Measurements from ENCODE around the gene UNC13A.

Gene UNC13A

GRCh38 chr19:17695198-17695597 is 7.0 kb upstream of the UNC13A start:
- no peak for DNase-seq (ENCODE audit: low read depth)
- TF ChIP-seq CTCF (IDR thresholded peaks at IDR 0.05; ENCODE audit: low read depth, low read length) (no peak), MAX (IDR thresholded peaks at IDR 0.05; ENCODE audit: low read depth, low read length) (no peak), POLR2A (IDR thresholded peaks at IDR 0.05; ENCODE audit: extremely low read depth, insufficient read length) (no peak)
- H3K4me3 ChIP-seq (ENCODE audit: low read depth, low read length) = no peak overlapping the region

GRCh38 chr19:17692566-17692965 is 4.4 kb upstream of the UNC13A start:
- no peak for DNase-seq (ENCODE audit: low read depth)
- H3K4me3 ChIP-seq (ENCODE audit: low read depth, low read length) = no peak overlapping the region
- TF ChIP-seq MYC (IDR thresholded peaks at IDR 0.05; ENCODE audit: low read depth, low read length) (no peak), MAX (IDR thresholded peaks at IDR 0.05; ENCODE audit: low read depth, low read length) (no peak), CTCF (IDR thresholded peaks at IDR 0.05; ENCODE audit: low read depth, low read length) (no peak), POLR2A (IDR thresholded peaks at IDR 0.05; ENCODE audit: extremely low read depth, insufficient read length) (no peak)

- TF ChIP-seq CTCF (IDR thresholded peaks at IDR 0.05; ENCODE audit: low read depth, low read length) (no peak), MAX (IDR thresholded peaks at IDR 0.05; ENCODE audit: low read depth, low read length) (no peak), POLR2A (IDR thresholded peaks at IDR 0.05; ENCODE audit: extremely low read depth, insufficient read length) (no peak), MYC (IDR thresholded peaks at IDR 0.05; ENCODE audit: low read depth, low read length) (no peak)
- no peak for DNase-seq (ENCODE audit: low read depth)
- no peak overlapping the region for H3K4me3 ChIP-seq (ENCODE audit: low read depth, low read length)
Observed at GRCh38 chr19:17688853-17689595, 870 bp upstream of the UNC13A start.

- H3K4me3 ChIP-seq (ENCODE audit: low read depth, low read length) = no peak overlapping the region
- TF ChIP-seq POLR2A (IDR thresholded peaks at IDR 0.05; ENCODE audit: extremely low read depth, insufficient read length) = no peak
- no peak for DNase-seq (ENCODE audit: low read depth)
Observed at GRCh38 chr19:17687141-17687856, 855 bp downstream of the UNC13A start.

- peak; percentile 32 for DNase-seq (ENCODE audit: low read depth)
- no peak for TF ChIP-seq MYC (IDR thresholded peaks at IDR 0.05; ENCODE audit: low read depth, low read length)
- no peak overlapping the region for H3K4me3 ChIP-seq (ENCODE audit: low read depth, low read length)
Observed at GRCh38 chr19:17686592-17687024, 1.5 kb downstream of the UNC13A start.

GRCh38 chr19:17686023-17686521 is 2.1 kb downstream of the UNC13A start:
- H3K4me3 ChIP-seq (ENCODE audit: low read depth, low read length) = no peak overlapping the region
- DNase-seq (ENCODE audit: low read depth) = no peak
- TF ChIP-seq POLR2A (IDR thresholded peaks at IDR 0.05; ENCODE audit: extremely low read depth, insufficient read length) (no peak), MAX (IDR thresholded peaks at IDR 0.05; ENCODE audit: low read depth, low read length) (no peak), MYC (IDR thresholded peaks at IDR 0.05; ENCODE audit: low read depth, low read length) (no peak), CTCF (IDR thresholded peaks at IDR 0.05; ENCODE audit: low read depth, low read length) (no peak)

All from NB4 (cell line).